Adrenal gland (tissue), 5 donors: ENCODE results near the gene IQSEC1.

ENCODE experiments used
- POLR2A ChIP-seq, 2 donors: fragments of 450-650 bp; IDR thresholded peaks; one replicate each; pipeline ENCODE4 v1.6.1; 2017; ENCODE audit warnings: antibody characterized with exemption in 2 of 2, mild to moderate bottlenecking in 2 of 2, moderate library complexity in 1 of 2
- TF ChIP-seq, protein P1 (sequence below), 6 experiments: fragments of 450-650 bp in 4 of 6; fragments of 200-600 bp in 2 of 6; sonication (generic) in 1 of 6; IDR thresholded peaks; 1 replicate in 5 of 6; 2 replicates in 1 of 6; pipeline versions ENCODE4 v1.5.1 to v1.8.0; 2016 to 2021; ENCODE audit warnings: antibody characterized with exemption in 6 of 6, mild to moderate bottlenecking in 2 of 6, moderate library complexity in 1 of 6
- donor health status: DM: no; HTN: no; CAD: no.

DNA sequence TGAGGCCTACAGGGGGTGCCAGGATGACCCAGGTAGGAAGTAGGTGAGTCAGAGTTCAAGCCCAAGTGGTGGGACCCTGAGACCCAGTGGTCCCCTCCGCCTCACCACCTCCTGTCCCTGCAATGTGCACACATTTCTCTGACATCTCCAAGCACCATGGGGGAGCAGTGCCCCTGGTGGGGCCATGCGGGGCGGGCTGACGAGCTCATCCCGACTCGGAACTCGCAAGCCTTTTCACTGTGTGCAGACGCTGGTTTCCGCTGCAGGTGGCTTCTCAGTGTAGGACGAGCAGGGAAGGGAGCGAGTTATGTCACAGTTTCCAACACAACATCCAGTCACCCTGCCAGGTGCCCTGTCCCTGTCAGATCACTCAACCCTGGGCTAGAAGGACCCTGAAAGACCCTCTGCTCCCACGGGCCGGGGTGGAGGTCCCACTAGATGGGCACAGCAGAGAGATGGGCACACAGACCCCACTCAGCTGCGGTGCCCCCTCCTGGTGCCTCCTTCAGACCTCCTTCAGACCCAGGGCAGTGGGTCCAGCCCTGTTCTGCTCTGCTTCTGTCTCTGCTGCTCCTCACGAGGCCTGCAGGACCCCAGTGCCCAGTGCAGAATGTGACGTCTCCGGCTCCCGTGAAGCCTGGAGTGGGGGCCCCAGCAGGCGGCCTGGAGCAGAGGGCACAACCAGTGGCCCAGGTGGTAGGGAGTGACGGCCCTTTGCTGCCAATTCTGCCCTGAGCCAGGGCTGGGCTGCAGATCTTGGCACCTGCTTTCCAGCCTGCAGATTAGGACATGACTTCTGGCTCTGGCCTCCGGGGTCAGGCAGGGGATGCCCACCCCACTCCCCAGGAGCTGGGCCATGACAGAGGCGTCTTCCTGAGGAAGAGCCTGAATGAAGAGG is 129.9 kb downstream of the IQSEC1 start:
- TF ChIP-seq, protein P1, sequence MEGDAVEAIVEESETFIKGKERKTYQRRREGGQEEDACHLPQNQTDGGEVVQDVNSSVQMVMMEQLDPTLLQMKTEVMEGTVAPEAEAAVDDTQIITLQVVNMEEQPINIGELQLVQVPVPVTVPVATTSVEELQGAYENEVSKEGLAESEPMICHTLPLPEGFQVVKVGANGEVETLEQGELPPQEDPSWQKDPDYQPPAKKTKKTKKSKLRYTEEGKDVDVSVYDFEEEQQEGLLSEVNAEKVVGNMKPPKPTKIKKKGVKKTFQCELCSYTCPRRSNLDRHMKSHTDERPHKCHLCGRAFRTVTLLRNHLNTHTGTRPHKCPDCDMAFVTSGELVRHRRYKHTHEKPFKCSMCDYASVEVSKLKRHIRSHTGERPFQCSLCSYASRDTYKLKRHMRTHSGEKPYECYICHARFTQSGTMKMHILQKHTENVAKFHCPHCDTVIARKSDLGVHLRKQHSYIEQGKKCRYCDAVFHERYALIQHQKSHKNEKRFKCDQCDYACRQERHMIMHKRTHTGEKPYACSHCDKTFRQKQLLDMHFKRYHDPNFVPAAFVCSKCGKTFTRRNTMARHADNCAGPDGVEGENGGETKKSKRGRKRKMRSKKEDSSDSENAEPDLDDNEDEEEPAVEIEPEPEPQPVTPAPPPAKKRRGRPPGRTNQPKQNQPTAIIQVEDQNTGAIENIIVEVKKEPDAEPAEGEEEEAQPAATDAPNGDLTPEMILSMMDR (IDR thresholded peaks at IDR 0.05), result no peak
- TF ChIP-seq POLR2A (IDR thresholded peaks at IDR 0.05), result no peak
